Naive thymus-derived CD4-positive, alpha-beta T cell (primary cell): Measurements from ENCODE around the gene SUGCT. TPM values are rescaled to one million over a fixed set of nuclear protein-coding genes. Genes with fewer than 3 reads are reported as not detected.

Experiments used
- ATAC-seq: fragments of 150-1000 bp; cut with Tn5 transposase; 2 replicates; pipeline ENCODE4 v1.10.0; 2021; ENCODE audit warnings: mild to moderate bottlenecking, moderate library complexity
- CTCF ChIA-PET: fragments of 350-600 bp; sonication (Branson Sonifier 250); formaldehyde crosslinking; loops from one replicate; lab custom pipeline; 2021; ENCODE audit warnings: antibody characterized with exemption; lab: Charles Lee
- POLR2A ChIA-PET: fragments of 350-600 bp; sonication (Branson Sonifier 250); formaldehyde crosslinking; loops from one replicate; lab custom pipeline; 2021; ENCODE audit warnings: antibody characterized with exemption, inconsistent platforms; lab: Charles Lee
- DNase-seq, 9 donors: peaks; one replicate each; pipeline versions ENCODE4 v3.0.0 to v3.0.0-alpha.2; 2020 to 2022; ENCODE audit warnings: mixed read lengths in 1 of 9
- H3K27ac ChIP-seq: one replicate; pipeline ENCODE4 v1.7.0; 2013; ENCODE audit warnings: mild to moderate bottlenecking, low read depth, low read length, moderate library complexity
- H3K27me3 ChIP-seq, 2 donors: one replicate each; pipeline ENCODE4 v1.7.0; 2013; ENCODE audit warnings: low read length in 2 of 2, mild to moderate bottlenecking in 2 of 2, moderate library complexity in 2 of 2; ENCODE audit not compliant: control insufficient read depth in 2 of 2, insufficient read depth in 2 of 2
- H3K36me3 ChIP-seq, 3 experiments: 1 replicate in 2 of 3; 2 replicates in 1 of 3; pipeline ENCODE4 v1.7.0; 2013; ENCODE audit warnings: low read length in 3 of 3, mild to moderate bottlenecking in 3 of 3, moderate library complexity in 1 of 3; ENCODE audit not compliant: insufficient read depth in 3 of 3, control insufficient read depth in 2 of 3
- H3K4me1 ChIP-seq, 2 donors: one replicate each; pipeline ENCODE4 v1.7.0; 2013; ENCODE audit warnings: low read length in 2 of 2, mild to moderate bottlenecking in 2 of 2, moderate library complexity in 1 of 2; ENCODE audit not compliant: control insufficient read depth in 2 of 2, insufficient read depth in 2 of 2
- H3K4me3 ChIP-seq: 2 replicates; pipeline ENCODE4 v1.7.0; 2013; ENCODE audit warnings: mild to moderate bottlenecking, low read length
- H3K9me3 ChIP-seq, 3 experiments: 1 replicate in 2 of 3; 2 replicates in 1 of 3; pipeline ENCODE4 v1.7.0; 2013; ENCODE audit warnings: low read length in 3 of 3; ENCODE audit not compliant: control insufficient read depth in 2 of 3
- H3K27ac Mint-ChIP-seq, 9 donors: one replicate each; pipeline ENCODE4 v1.8.0; 2020 to 2022; ENCODE audit warnings: mixed read lengths in 9 of 9, mild to moderate bottlenecking in 8 of 9, moderate library complexity in 5 of 9, inconsistent platforms in 2 of 9
- H3K27me3 Mint-ChIP-seq, 5 donors: one replicate each; pipeline ENCODE4 v1.8.0; 2021 to 2022; ENCODE audit warnings: mixed read lengths in 5 of 5, mild to moderate bottlenecking in 1 of 5
- H3K36me3 Mint-ChIP-seq, 5 donors: one replicate each; pipeline ENCODE4 v1.8.0; 2020 to 2022; ENCODE audit warnings: mixed read lengths in 5 of 5, mild to moderate bottlenecking in 3 of 5, inconsistent platforms in 1 of 5
- H3K4me1 Mint-ChIP-seq, 7 donors: one replicate each; pipeline ENCODE4 v1.8.0; 2020 to 2022; ENCODE audit warnings: mixed read lengths in 7 of 7, mild to moderate bottlenecking in 3 of 7, inconsistent platforms in 1 of 7
- H3K4me3 Mint-ChIP-seq, 10 donors: one replicate each; pipeline ENCODE4 v1.8.0; 2020 to 2022; ENCODE audit warnings: mild to moderate bottlenecking in 10 of 10, mixed read lengths in 10 of 10, moderate library complexity in 6 of 10, inconsistent platforms in 2 of 10
- H3K9me3 Mint-ChIP-seq, 11 donors: one replicate each; pipeline ENCODE4 v1.8.0; 2020 to 2022; ENCODE audit warnings: mixed read lengths in 11 of 11, mild to moderate bottlenecking in 4 of 11, inconsistent platforms in 1 of 11, moderate library complexity in 1 of 11
- intact Hi-C, 2 donors: fragments of 100-400 bp; cut with micrococcal nuclease; formaldehyde crosslinking; loops; one replicate each; pipeline ENCODE4 v1.15.1; 2023
- polyA plus RNA-seq, 2 donors: library from polyadenylated mRNA; unstranded; fragments of 300-500 nt; fragmentation: Illumina TruSeq; gene quantifications; one replicate each; pipeline ENCODE4 v1.2.3, GENCODE V29; 2021
- total RNA-seq, 6 experiments: library from RNA in 5 of 6; stranded (reverse) in 5 of 6; gene quantifications; 1 replicate in 5 of 6; 2 replicates in 1 of 6; pipeline ENCODE4 v1.2.3 and lab custom pipeline; 2021 to 2026

Gene SUGCT
- total and polyA plus RNA-seq, 7 experiments from 2014 or later = 0.95 to 2.7 (median 2.2) TPM; not detected in 1

GRCh38 chr7:40572810-40573465 is 438.1 kb downstream of the SUGCT start:
- no peak overlapping the region for H3K4me3 ChIP-seq
- DNase-seq (no peak), ATAC-seq (no peak)
- H3K4me3 Mint-ChIP-seq = no peak overlapping the region
- ChIA-PET CTCF (no interaction called here), POLR2A (no interaction called here)
- no peak overlapping the region for H3K27ac Mint-ChIP-seq
- H3K36me3 ChIP-seq = no peaks in the 10 kb centered on the region
- peaks cover 0 to 14% (median 1%) of the 10 kb centered on the region in 11 donors for H3K9me3 Mint-ChIP-seq
- no peak overlapping the region for H3K27ac ChIP-seq
- no peaks in the 10 kb centered on the region for H3K4me1 ChIP-seq
- intact Hi-C loops = no loop called here
- H3K9me3 ChIP-seq = no peaks in the 10 kb centered on the region
- H3K27me3 Mint-ChIP-seq = peaks cover 0 to 5% (median 0%) of the 10 kb centered on the region in 5 donors
- H3K27me3 ChIP-seq = no peaks in the 10 kb centered on the region
- H3K36me3 Mint-ChIP-seq = peaks cover 0 to 3% (median 0%) of the 10 kb centered on the region in 5 donors
- no peaks in the 10 kb centered on the region for H3K4me1 Mint-ChIP-seq

GRCh38 chr7:40579401-40579800 is 444.6 kb downstream of the SUGCT start:
- Histone ChIP-seq H3K36me3 (no peaks in the 10 kb centered on the region), H3K4me1 (no peaks in the 10 kb centered on the region), H3K27me3 (no peaks in the 10 kb centered on the region), H3K27ac (no peak overlapping the region), H3K9me3 (no peaks in the 10 kb centered on the region), H3K4me3 (no peak overlapping the region)
- intact Hi-C loops = no loop called here
- Mint-ChIP-seq H3K4me3 (no peak overlapping the region), H3K27me3 (no peaks in the 10 kb centered on the region), H3K9me3 (peaks cover 0 to 14% (median 0%) of the 10 kb centered on the region in 11 donors), H3K36me3 (no peaks in the 10 kb centered on the region), H3K4me1 (peaks cover 0 to 2% (median 0%) of the 10 kb centered on the region in 7 donors), H3K27ac (no peak overlapping the region)
- ATAC-seq = no peak
- ChIA-PET CTCF (no interaction called here), POLR2A (no interaction called here)
- no peak for DNase-seq

- Histone ChIP-seq H3K27me3 (no peaks in the 10 kb centered on the region), H3K4me3 (no peak overlapping the region), H3K36me3 (no peaks in the 10 kb centered on the region), H3K9me3 (no peaks in the 10 kb centered on the region), H3K4me1 (no peaks in the 10 kb centered on the region), H3K27ac (no peak overlapping the region)
- Mint-ChIP-seq H3K36me3 (no peaks in the 10 kb centered on the region), H3K27me3 (no peaks in the 10 kb centered on the region), H3K9me3 (peaks cover 0 to 14% (median 0%) of the 10 kb centered on the region in 11 donors), H3K4me3 (no peak overlapping the region), H3K27ac (no peak overlapping the region), H3K4me1 (peaks cover 0 to 2% (median 0%) of the 10 kb centered on the region in 7 donors)
- intact Hi-C loops = no loop called here
- POLR2A ChIA-PET = no interaction called here
- DNase-seq = no peak
- no peak for ATAC-seq
- CTCF ChIA-PET = no interaction called here
Measured at GRCh38 chr7:40580776-40581175, 446.0 kb downstream of the SUGCT start.

GRCh38 chr7:40582539-40582938 is 447.7 kb downstream of the SUGCT start:
- DNase-seq (no peak), ATAC-seq (peak; percentile 46)
- peaks cover 0 to 2% (median 0%) of the 10 kb centered on the region in 7 donors for H3K4me1 Mint-ChIP-seq
- peaks cover 0 to 2% (median 0%) of the 10 kb centered on the region in 11 donors for H3K9me3 Mint-ChIP-seq
- no peaks in the 10 kb centered on the region for H3K9me3 ChIP-seq
- H3K4me3 ChIP-seq = no peak overlapping the region
- H3K36me3 Mint-ChIP-seq = no peaks in the 10 kb centered on the region
- H3K27me3 ChIP-seq = no peaks in the 10 kb centered on the region
- H3K4me1 ChIP-seq = no peaks in the 10 kb centered on the region
- no peak overlapping the region for H3K4me3 Mint-ChIP-seq
- CTCF ChIA-PET = interaction anchor here (0.6 kb wide), 1 partner anchor 1881 kb away, joined by 3 read pairs; no protein-coding TSS in a partner anchor
- no peak overlapping the region for H3K27ac Mint-ChIP-seq
- POLR2A ChIA-PET = no interaction called here
- intact Hi-C loops = no loop called here
- no peak overlapping the region for H3K27ac ChIP-seq
- no peaks in the 10 kb centered on the region for H3K27me3 Mint-ChIP-seq
- H3K36me3 ChIP-seq = no peaks in the 10 kb centered on the region

GRCh38 chr7:40583667-40584444 is 449.1 kb downstream of the SUGCT start:
- Mint-ChIP-seq H3K36me3 (no peaks in the 10 kb centered on the region), H3K27me3 (no peaks in the 10 kb centered on the region), H3K27ac (no peak overlapping the region), H3K9me3 (no peaks in the 10 kb centered on the region), H3K4me1 (peaks cover 0 to 2% (median 0%) of the 10 kb centered on the region in 7 donors), H3K4me3 (no peak overlapping the region)
- POLR2A ChIA-PET = no interaction called here
- Histone ChIP-seq H3K4me3 (no peak overlapping the region), H3K4me1 (no peaks in the 10 kb centered on the region), H3K27me3 (no peaks in the 10 kb centered on the region), H3K27ac (no peak overlapping the region), H3K36me3 (no peaks in the 10 kb centered on the region), H3K9me3 (no peaks in the 10 kb centered on the region)
- no peak for DNase-seq
- CTCF ChIA-PET = no interaction called here
- intact Hi-C loops = no loop called here
- ATAC-seq = no peak

GRCh38 chr7:40584667-40585433 is 450.0 kb downstream of the SUGCT start:
- no peaks in the 10 kb centered on the region for H3K27me3 ChIP-seq
- H3K4me3 ChIP-seq = no peak overlapping the region
- no peaks in the 10 kb centered on the region for H3K36me3 ChIP-seq
- intact Hi-C loops = no loop called here
- peaks cover 0 to 2% (median 0%) of the 10 kb centered on the region in 11 donors for H3K9me3 Mint-ChIP-seq
- no peak for ATAC-seq
- H3K4me1 Mint-ChIP-seq = no peaks in the 10 kb centered on the region
- no peak for DNase-seq
- H3K4me3 Mint-ChIP-seq = no peak overlapping the region
- no peaks in the 10 kb centered on the region for H3K9me3 ChIP-seq
- H3K36me3 Mint-ChIP-seq = no peaks in the 10 kb centered on the region
- no peaks in the 10 kb centered on the region for H3K27me3 Mint-ChIP-seq
- H3K27ac Mint-ChIP-seq = no peak overlapping the region
- H3K4me1 ChIP-seq = no peaks in the 10 kb centered on the region
- CTCF ChIA-PET = no interaction called here
- no peak overlapping the region for H3K27ac ChIP-seq
- POLR2A ChIA-PET = no interaction called here
